ENCODE data around the gene RFXAP. TPM values are rescaled to one million over a fixed set of nuclear protein-coding genes. Genes with fewer than 3 reads are reported as not detected.

Gene RFXAP
- total RNA-seq, 2 donors from 2014 or later: 6.8 to 7.2 TPM

DNA sequence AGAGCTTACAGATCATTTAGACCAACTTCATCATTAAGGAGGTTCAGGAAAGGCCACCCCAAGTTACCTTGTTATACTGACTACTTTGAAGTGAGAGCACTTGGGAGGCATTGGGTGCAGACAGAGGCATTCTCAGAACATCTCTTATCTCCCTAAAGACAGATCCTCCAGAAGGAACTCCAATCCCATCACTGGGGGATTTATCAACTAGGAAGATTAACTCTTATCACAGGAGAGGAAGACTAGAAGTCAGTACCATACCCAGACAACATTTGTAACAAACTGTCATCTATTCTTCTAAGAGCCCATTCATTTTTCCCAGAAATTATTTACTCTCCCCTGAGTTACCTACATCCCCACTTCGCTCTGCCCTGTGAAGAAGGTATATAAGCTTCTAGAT is 5.8 kb upstream of the RFXAP start:
- intact Hi-C loops (cut with DNase I): no loop called here
- DNase-seq (ENCODE audit: low spot score): no peak

DNA sequence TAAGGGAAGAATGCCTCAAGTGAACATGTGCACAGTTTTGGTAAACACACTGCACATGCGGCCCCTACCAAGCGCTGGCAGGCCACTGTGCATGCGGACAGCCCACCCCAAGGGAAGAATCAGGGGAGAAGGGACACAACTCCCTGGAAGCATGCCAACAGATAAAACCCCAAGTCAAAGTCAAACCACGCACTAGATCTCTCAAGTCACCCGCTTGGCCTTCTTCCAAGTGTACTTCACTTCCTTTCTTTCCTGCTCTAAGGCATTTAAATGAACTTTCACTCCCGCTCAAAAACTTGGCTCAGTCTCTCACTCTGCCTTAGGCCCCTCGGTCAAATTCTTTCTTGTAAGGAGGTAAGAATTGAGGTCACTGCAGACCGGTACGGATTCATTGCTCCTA is 4.6 kb upstream of the RFXAP start:
- no peak for DNase-seq (ENCODE audit: low spot score)

GRCh38 chr13:36815062-36815461 is 4.0 kb upstream of the RFXAP start:
- intact Hi-C loops (cut with DNase I): no loop called here

More for the DNA sequence above, 4.6 kb upstream of the RFXAP start:
- intact Hi-C loops (cut with DNase I): no loop called here

GRCh38 chr13:36817996-36818803 is 822 bp upstream of the RFXAP start:
- no peak for DNase-seq (ENCODE audit: low spot score)
- intact Hi-C loops (cut with DNase I): no loop called here

More at GRCh38 chr13:36815062-36815461, 4.0 kb upstream of the RFXAP start:
- DNase-seq (ENCODE audit: low spot score): no peak

DNA sequence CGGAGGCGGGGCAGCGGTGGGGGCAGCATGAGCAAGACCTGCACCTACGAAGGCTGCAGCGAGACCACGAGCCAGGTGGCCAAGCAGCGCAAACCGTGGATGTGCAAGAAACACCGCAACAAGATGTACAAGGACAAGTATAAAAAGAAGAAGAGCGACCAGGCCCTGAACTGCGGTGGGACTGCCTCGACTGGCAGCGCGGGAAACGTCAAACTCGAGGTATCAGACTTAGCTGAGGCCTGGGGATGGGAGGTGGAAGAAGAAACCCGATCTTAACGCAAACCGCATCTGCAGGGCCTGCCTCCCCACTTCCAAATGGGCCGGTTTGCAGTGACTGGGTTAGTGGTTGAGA is 693 bp downstream of the RFXAP start:
- intact Hi-C loops (cut with DNase I): no loop called here
- DNase-seq (ENCODE audit: low spot score): peak; percentile 80

DNA sequence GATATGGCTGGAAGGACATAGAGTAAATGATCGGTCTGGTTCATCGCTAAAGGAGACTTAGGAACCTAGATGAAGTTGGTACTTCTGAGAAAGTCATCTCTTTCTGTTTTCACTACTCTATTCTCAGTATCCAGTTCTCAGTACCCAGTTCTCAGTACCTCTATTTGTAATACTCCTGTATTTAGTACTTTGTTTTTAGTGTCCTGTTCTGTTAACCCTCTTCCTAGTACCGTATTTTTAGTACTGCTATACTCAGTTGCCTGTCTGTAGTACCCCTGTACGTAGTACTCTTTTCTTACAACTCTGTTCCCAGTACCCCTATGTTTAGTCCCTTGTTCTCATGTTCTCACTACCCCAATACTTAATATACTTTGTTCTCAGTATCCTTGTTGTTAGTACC is 1.2 kb downstream of the RFXAP start:
- intact Hi-C loops (cut with DNase I): no loop called here
- DNase-seq (ENCODE audit: low spot score): no peak

GRCh38 chr13:36822785-36823184 is 3.8 kb downstream of the RFXAP start:
- intact Hi-C loops (cut with DNase I): no loop called here
- DNase-seq (ENCODE audit: low spot score): no peak

DNA sequence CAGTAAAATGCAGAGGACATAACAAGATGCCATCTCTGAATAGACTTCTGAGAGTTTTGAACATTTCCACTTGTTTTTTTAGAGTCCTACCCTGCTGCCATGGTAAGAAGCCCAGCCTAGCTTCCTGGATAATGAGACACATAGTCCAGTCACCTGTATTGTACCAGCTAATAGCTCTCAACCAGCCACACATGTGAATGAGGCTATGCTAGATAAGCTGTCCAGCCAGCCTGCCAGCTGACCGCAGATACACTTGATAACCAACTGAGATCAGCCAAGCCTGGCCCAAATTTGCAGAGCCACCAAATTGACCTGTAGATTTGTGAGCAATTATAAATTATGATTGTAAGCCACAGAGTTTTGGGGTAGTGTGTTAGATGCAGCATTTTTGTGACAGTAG is 10.7 kb downstream of the RFXAP start:
- intact Hi-C loops (cut with DNase I): no loop called here
- DNase-seq (ENCODE audit: low spot score): no peak

DNA sequence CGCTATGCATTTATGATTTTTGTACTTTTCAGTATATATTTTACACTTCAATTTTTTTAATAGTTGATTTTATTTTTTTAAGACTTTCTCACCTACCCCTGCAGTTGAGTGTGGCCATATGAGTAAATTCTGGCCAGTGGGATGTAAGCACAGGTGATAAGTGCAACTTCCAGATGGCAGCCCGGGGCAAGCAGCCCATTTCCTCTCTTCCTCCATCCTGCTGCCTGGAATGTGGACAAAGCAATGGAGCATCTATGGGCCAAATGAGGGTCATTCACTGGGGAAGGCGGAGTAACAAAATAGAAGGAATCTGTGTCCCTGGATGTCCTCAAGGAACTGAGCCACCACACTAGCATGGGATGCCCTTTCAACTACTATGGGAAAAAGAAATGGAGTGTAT is 12.3 kb downstream of the RFXAP start:
- DNase-seq (ENCODE audit: low spot score): no peak
- intact Hi-C loops (cut with DNase I): no loop called here

GRCh38 chr13:36834299-36834698 is 15.3 kb downstream of the RFXAP start:
- no peak for DNase-seq (ENCODE audit: low spot score)
- intact Hi-C loops (cut with DNase I): no loop called here

DNA sequence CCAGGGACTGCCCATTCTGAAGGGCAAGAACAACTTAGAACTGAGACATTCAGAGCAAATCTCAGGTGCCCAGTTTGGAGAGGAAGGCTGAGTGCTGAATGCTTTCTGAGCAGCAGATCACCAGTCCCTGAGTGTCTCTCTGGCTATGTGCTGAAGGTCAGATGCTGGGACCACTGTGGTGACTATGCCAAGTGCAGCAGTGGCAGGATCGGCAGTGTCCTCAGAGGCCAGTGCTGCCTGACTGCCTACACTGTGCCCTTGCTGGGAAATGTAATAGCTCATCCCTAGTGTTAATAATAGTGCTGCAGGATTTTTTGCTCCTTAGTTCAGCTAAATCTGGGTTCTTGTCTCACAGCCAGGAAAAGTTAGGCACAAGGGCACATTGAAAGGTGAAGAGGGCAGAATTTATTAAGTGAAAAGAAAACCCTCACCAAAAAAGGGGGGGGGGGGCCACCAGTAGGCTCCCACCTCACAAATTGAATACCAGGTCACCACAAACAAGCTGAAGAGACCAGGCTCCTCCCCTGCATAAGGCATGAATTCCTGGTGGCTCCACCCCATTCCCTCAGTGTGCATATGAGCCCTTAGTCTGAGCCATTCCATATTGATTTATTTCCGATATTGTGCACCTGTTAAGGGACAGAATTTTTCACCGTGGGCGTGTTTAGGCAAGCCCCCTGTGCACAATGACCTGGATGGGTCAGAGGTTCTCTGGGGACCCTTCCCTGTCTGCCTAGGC is 18.5 kb downstream of the RFXAP start:
- DNase-seq (ENCODE audit: low spot score): no peak
- intact Hi-C loops (cut with DNase I): no loop called here

GRCh38 chr13:36839281-36839680 is 20.3 kb downstream of the RFXAP start:
- intact Hi-C loops (cut with DNase I): no loop called here
- DNase-seq (ENCODE audit: low spot score): no peak

- DNase-seq (ENCODE audit: low spot score): no peak
- intact Hi-C loops (cut with DNase I): no loop called here
Observed at GRCh38 chr13:36839981-36840380, 21.0 kb downstream of the RFXAP start.

GRCh38 chr13:36840718-36841250 is 21.8 kb downstream of the RFXAP start:
- DNase-seq (ENCODE audit: low spot score): no peak
- intact Hi-C loops (cut with DNase I): no loop called here

GRCh38 chr13:36841391-36841790 is 22.4 kb downstream of the RFXAP start:
- intact Hi-C loops (cut with DNase I): no loop called here
- no peak for DNase-seq (ENCODE audit: low spot score)

- no peak for DNase-seq (ENCODE audit: low spot score)
- intact Hi-C loops (cut with DNase I): no loop called here
Observed at GRCh38 chr13:36847606-36848005, 28.6 kb downstream of the RFXAP start.

DNA sequence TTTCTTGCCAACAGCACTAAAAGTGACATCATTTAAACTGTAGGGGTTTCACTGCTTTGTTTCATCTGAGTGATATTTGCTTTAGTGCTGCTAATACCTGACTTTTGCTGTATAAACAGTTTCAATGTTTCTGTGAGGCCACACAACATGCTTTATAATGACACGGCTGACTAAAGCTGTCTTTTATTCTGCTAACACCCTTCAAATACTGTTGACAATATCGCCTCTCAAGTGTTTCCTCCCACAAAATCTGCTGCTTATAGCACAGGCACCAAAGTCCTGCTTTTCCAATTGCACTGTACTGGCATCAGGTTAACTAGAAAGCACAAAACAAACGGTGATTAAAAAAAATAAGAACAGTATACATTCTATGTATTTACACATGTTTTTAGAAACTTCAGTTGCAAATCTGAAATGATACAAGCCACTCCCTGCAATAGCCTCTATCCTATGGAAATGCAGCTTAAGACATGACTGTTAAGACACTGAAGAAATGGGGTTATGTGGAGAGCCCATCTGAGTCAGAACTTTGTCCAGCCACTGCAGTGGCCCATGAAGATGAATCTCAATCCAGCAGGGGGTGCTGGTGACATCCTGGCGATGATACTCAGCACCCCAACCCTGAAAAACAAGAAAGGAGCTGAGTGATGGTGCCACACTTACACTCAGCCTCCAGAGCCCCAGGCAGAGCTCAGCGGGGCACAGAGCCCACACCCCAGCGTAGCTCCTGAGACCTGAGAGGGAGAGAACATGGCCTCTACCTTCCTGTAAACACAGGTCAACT is 29.4 kb downstream of the RFXAP start:
- intact Hi-C loops (cut with DNase I): no loop called here
- DNase-seq (ENCODE audit: low spot score): no peak

DNA sequence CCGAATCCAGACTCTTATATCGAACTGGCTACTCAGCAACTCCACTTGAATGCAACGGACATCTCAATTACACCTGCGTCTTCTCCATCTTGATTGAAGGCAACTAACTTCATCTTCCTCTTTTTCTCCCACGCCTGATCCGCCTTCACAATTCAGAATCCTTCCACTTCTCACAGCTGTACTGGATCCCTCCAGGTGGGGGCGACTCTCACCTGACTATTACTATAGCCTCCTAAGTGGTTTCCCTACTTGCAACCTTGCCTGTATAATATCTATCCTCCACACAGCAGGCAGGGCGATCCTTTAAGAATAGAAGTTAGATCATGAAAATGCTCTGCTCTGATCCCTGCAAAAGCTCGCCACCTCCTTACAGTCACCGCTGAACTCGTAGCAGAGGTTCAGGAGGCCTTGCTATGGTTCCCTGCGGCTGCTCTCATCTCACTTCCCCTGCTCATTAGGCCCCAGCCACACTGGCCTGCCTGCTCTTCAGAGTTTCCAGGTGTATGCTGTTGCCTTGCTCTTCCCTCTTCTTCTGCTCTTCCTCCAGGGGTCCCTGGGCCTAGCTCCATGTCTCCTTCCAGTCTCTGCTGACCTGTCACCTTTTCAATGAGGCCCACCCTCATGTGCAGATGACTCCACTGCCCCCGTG is 31.9 kb downstream of the RFXAP start:
- no peak for DNase-seq (ENCODE audit: low spot score)
- intact Hi-C loops (cut with DNase I): no loop called here

GRCh38 chr13:36857253-36857652 is 38.2 kb downstream of the RFXAP start:
- intact Hi-C loops (cut with DNase I): no loop called here

More at GRCh38 chr13:36857253-36857652, 38.2 kb downstream of the RFXAP start:
- no peak for DNase-seq (ENCODE audit: low spot score)
